GM12864 (cell line): Measurements from ENCODE around the gene FBXL7.

Experiments used
- DNase-seq: peaks from one replicate; pipeline ENCODE4 v3.0.0-alpha.2; 2011; ENCODE audit warnings: low read depth
- H3K4me3 ChIP-seq: 2 replicates; pipeline ENCODE4 v1.5.1; 2011; ENCODE audit warnings: mild to moderate bottlenecking, low read depth, low read length, control low read depth
- TF ChIP-seq, protein P1 (sequence below): IDR thresholded peaks from 2 replicates; pipeline ENCODE4 v1.5.1; 2011; ENCODE audit warnings: low read depth, mild to moderate bottlenecking, moderate library complexity, low read length, control low read depth, inconsistent platforms; ENCODE audit errors: missing control alignments

The FBXL7 gene

DNA sequence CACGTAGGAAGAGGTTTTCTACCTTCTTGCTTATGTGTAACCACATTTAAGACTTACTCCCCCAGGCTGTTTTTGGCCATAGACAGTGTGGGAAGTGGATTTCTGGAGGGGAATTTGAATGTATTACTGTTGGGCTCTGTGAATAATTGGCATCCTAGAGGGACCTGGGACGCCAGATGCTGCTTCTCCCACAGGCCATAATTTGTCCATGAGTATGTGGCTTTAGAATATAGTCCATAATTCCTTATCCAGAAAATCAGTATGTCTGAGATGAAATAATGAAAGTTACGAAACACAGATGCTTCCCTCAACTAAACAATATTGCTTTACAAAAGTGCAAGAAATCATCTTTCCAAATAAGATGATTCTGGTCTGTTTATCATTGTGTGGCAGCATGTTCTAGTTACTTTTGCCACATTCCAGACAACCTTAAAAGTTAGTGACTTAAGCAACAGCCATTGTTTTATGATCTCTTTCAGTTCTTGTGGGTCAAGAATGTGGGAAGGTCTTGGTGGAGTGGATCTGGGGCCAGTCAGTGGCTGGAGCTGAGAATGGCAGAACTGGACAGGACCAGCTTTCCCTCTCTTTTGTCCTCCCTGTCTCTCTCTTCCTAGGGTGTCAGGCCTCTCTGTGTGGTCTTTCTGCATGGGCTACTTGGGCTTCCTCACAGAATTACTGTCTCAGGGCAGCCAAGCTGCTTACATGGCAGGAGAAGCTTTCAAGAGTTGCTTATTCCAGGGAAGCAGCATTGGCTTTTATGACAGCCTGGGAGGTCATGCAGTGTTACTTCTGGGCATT, 79.4 kb downstream of the FBXL7 start:
- TF ChIP-seq, protein P1, sequence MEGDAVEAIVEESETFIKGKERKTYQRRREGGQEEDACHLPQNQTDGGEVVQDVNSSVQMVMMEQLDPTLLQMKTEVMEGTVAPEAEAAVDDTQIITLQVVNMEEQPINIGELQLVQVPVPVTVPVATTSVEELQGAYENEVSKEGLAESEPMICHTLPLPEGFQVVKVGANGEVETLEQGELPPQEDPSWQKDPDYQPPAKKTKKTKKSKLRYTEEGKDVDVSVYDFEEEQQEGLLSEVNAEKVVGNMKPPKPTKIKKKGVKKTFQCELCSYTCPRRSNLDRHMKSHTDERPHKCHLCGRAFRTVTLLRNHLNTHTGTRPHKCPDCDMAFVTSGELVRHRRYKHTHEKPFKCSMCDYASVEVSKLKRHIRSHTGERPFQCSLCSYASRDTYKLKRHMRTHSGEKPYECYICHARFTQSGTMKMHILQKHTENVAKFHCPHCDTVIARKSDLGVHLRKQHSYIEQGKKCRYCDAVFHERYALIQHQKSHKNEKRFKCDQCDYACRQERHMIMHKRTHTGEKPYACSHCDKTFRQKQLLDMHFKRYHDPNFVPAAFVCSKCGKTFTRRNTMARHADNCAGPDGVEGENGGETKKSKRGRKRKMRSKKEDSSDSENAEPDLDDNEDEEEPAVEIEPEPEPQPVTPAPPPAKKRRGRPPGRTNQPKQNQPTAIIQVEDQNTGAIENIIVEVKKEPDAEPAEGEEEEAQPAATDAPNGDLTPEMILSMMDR: no peak
- DNase-seq: no peak
- no peak overlapping the region for H3K4me3 ChIP-seq

DNA sequence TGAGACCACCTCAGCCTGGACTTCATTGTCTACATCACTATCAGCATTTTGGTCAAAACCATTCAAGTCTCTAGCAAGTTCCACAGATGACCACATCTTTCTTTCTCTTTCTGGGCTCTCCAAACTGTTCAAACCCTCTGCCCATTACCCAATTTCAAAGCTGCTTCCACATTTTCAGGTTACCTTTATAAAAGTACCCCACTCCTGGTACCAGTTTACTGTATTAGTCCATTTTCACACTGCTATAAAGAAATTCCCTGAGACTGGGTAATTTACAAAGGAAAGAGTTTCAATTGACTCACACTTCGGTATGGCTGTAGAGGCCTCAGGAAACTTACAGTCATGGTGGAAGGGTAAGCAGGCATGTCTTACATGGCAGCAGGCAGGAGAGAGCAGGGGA, 84.5 kb downstream of the FBXL7 start:
- TF ChIP-seq, protein P1: no peak
- no peak for DNase-seq
- no peak overlapping the region for H3K4me3 ChIP-seq

DNA sequence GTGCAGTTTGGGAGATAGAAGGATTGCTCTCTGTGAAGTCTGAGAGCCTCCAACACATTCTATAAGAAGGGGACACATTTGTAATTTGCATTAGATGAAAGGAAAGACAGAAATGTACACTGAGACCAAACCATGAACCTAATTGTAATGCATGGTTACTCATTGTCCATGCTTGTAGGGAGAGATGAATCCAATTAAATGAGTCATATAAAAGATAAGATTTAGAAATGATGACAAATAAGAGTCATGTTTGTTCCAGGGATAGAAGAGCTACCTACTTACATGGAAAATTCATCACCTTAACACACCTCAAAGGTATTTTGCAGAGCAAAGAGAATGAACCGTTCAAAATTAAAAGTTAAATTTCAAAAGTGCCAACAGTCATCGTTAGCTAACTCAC, 85.1 kb downstream of the FBXL7 start:
- no peak for DNase-seq
- no peak overlapping the region for H3K4me3 ChIP-seq
- TF ChIP-seq, protein P1: no peak

DNA sequence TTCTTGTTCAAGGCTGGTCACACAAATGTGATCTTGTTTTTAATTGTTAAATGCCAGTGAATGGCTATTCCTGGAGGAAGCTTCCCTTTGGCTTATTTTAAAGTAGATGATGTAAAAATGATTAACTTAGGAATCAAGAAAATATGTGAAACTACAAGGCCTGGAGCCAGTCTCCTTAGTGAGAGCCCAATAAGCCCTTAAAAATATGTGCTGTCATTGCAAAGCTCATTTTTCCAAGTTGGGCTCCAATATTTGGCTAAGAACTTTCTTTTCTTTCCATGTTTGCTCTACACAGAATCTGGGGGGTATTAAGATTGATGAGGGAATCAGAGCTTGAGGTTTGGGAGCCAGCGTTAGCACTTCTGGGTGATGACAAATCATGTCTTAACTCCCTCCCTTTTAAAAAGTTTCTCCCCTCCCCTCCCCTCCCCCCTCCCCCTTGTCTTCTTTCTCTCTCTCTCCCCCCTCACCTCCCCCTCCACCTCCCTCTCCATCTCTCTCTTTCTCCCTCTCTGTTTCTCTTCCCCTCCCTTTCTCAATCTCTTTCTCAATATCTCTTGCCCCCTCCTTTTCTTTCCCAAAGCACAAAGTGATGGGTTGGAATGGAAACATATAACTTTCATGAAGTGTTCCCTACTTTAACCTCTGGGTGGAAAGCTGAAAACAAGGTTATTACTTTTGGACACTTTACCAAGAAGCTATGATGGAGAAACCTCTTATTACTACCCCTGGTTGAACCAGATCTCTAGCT, 86.0 kb downstream of the FBXL7 start:
- DNase-seq: no peak
- TF ChIP-seq, protein P1: no peak
- no peak overlapping the region for H3K4me3 ChIP-seq

DNA sequence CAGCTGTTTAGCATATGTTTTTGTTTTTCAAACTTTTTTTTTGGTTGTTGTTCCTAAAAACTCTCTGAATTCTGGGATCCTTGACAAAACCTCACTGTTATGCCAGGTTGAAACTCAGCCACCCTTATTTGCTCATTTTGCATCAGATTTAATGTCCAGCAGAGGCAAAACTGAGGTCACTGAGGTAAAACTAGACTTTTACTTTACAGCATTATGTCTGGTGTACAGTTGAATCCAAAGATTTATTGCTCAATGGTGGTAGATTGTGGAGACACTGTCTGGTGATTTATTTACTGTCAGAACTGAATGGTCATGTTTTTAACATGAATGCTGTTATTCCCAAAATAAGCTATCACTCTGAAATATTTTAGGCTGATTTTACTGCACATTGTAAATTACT, 87.9 kb downstream of the FBXL7 start:
- TF ChIP-seq, protein P1: no peak
- no peak overlapping the region for H3K4me3 ChIP-seq
- no peak for DNase-seq

DNA sequence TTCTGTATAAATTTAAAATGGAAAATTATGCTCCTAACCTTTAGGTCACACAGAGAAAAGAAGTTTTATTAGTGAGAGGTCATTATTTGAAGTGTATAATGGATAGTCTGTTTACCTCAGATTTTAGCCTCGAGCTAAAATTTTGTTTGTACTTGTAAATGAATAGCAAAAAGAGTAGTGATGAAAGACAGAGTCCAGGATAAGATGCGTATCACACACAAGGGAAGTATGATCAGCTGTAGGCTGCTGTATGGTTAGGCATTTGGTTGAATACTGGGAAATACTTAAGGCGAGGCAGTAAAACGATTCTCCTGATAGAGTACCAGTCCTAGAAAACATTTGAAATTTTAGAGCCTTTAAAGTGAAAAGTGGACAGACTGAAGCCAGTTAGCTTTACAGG, 92.7 kb downstream of the FBXL7 start:
- DNase-seq: no peak
- TF ChIP-seq, protein P1: no peak
- no peak overlapping the region for H3K4me3 ChIP-seq
